ENCODE data around the gene ANG. TPM values are rescaled to one million over a fixed set of nuclear protein-coding genes. Genes with fewer than 3 reads are reported as not detected.

The ANG gene
- polyA plus RNA-seq, 1 donor: 2.0 TPM

DNA sequence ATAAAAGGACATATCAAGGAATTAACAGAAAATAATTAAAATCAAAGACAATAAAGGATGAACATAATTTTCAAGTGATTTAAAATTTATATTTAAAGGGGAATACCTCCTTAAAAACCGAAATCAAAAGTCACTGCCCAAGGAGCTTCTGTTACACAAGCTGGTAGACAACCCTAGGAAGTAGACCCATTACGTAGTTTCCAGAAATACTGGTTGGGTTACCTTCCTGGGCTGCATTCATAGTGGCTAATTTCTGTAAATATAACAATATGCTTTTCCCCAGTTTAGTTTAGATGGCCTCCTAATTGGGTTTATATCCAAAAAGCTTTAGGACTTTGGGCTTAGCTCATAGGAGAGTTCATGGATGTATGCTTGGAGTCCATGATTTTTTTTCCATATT is 55.0 kb downstream of the ANG start:
- DNase-seq (ENCODE audit: low read depth): no peak

Other genes with a start within 250 kb of the ANG start
- 40.8 TPM for gene OSGEP, start 234.0 kb upstream of the ANG start, polyA plus RNA-seq (ENCODE audit: insufficient read length)
- 163 TPM for gene APEX1, start 233.5 kb upstream of the ANG start, polyA plus RNA-seq (ENCODE audit: insufficient read length)
- gene PIP4P1, start 227.3 kb upstream of the ANG start, polyA plus RNA-seq (ENCODE audit: insufficient read length): 21.0 TPM
- gene PNP, start 219.4 kb upstream of the ANG start, polyA plus RNA-seq (ENCODE audit: insufficient read length): 10.6 TPM
- gene RNASE10, start 183.2 kb upstream of the ANG start, polyA plus RNA-seq (ENCODE audit: insufficient read length): 0.15 TPM
- gene RNASE9, start 127.7 kb upstream of the ANG start, polyA plus RNA-seq (ENCODE audit: insufficient read length): not detected
- gene RNASE11, start 100.8 kb upstream of the ANG start, polyA plus RNA-seq (ENCODE audit: insufficient read length): not detected
- gene RNASE12, start 97.4 kb upstream of the ANG start, polyA plus RNA-seq (ENCODE audit: insufficient read length): not detected
- gene OR6S1, start 47.1 kb upstream of the ANG start, polyA plus RNA-seq (ENCODE audit: insufficient read length): not detected
- 4.2 TPM for gene RNASE4, start 4.2 kb upstream of the ANG start, polyA plus RNA-seq (ENCODE audit: insufficient read length)
- not detected for gene EDDM3A, start 57.1 kb downstream of the ANG start, polyA plus RNA-seq (ENCODE audit: insufficient read length)
- gene EDDM3B, start 79.6 kb downstream of the ANG start, polyA plus RNA-seq (ENCODE audit: insufficient read length): not detected
- gene RNASE6, start 92.5 kb downstream of the ANG start, polyA plus RNA-seq (ENCODE audit: insufficient read length): 5.4 TPM
- 162 TPM for gene RNASE1, start 114.1 kb downstream of the ANG start, polyA plus RNA-seq (ENCODE audit: insufficient read length)
- 0.28 TPM for gene RNASE3, start 202.6 kb downstream of the ANG start, polyA plus RNA-seq (ENCODE audit: insufficient read length)

Data from forelimb muscle (tissue), 1 donor.